B cell (primary cell): ENCODE measurements around the gene NTRK3. TPM values are rescaled to one million over a fixed set of nuclear protein-coding genes. Genes with fewer than 3 reads are reported as not detected.

Source experiments
- ATAC-seq: fragments of 200-7000 bp; cut with Tn5 transposase; one replicate; pipeline ENCODE4 v1.10.0; 2021; ENCODE audit warnings: low read depth, mild to moderate bottlenecking, moderate number of reproducible peaks, moderate library complexity
- CTCF ChIA-PET: fragments of 350-600 bp; sonication (Branson Sonifier 250); formaldehyde crosslinking; loops from one replicate; lab custom pipeline; 2021; ENCODE audit warnings: antibody characterized with exemption, inconsistent platforms; lab: Charles Lee
- POLR2A ChIA-PET: fragments of 350-600 bp; sonication (Branson Sonifier 250); formaldehyde crosslinking; loops from one replicate; lab custom pipeline; 2021; ENCODE audit warnings: antibody characterized with exemption; lab: Charles Lee
- DNase-seq: peaks from one replicate; pipeline ENCODE4 v3.0.0; 2013
- H2AFZ ChIP-seq: 2 replicates; pipeline ENCODE4 v1.6.1; 2012; ENCODE audit warnings: mild to moderate bottlenecking, low read depth, low read length; ENCODE audit not compliant: insufficient read depth, poor library complexity, severe bottlenecking
- H3K27ac ChIP-seq, 2 donors: 1 replicate in 1 of 2; 2 replicates in 1 of 2; pipeline ENCODE4 v1.5.1; 2012 to 2013; ENCODE audit warnings: low read length in 2 of 2, mild to moderate bottlenecking in 2 of 2, moderate library complexity in 1 of 2
- H3K27me3 ChIP-seq, 4 experiments: fragments of 200-600 bp in 1 of 4; sonication (generic) in 1 of 4; replicated peaks in 1 of 4; 1 replicate in 2 of 4; 2 replicates in 2 of 4; pipeline versions ENCODE4 v1.6.1 to v1.7.0; 2013 to 2016; ENCODE audit warnings: low read length in 3 of 4, mild to moderate bottlenecking in 2 of 4, mixed read lengths in 1 of 4, moderate library complexity in 1 of 4; ENCODE audit not compliant: insufficient read depth in 4 of 4, control insufficient read depth in 3 of 4; ENCODE audit errors: control extremely low read depth in 1 of 4
- H3K36me3 ChIP-seq, 2 experiments: replicated peaks in 1 of 2; 1 replicate in 1 of 2; 2 replicates in 1 of 2; pipeline versions ENCODE4 v1.6.1 to v1.7.1; 2013; ENCODE audit warnings: low read length in 1 of 2; ENCODE audit not compliant: insufficient read depth in 2 of 2, control insufficient read depth in 1 of 2; ENCODE audit errors: control extremely low read depth in 1 of 2, extremely low read depth in 1 of 2
- H3K4me1 ChIP-seq, 2 donors: fragments of 200-600 bp in 1 of 2; sonication (generic) in 1 of 2; 1 replicate in 1 of 2; 2 replicates in 1 of 2; pipeline versions ENCODE4 v1.5.1 to v1.6.1; 2013 to 2017; ENCODE audit warnings: low read length in 2 of 2; ENCODE audit not compliant: control insufficient read depth in 2 of 2, insufficient read depth in 2 of 2
- H3K4me2 ChIP-seq: replicated peaks from 2 replicates; pipeline ENCODE3; 2012; ENCODE audit warnings: mild to moderate bottlenecking, low read depth, low read length; ENCODE audit not compliant: poor library complexity, severe bottlenecking
- H3K4me3 ChIP-seq, 5 experiments: fragments of 200-600 bp in 1 of 5; sonication (generic) in 1 of 5; 1 replicate in 3 of 5; 2 replicates in 2 of 5; pipeline versions ENCODE4 v1.5.1 to v1.7.0; 2011 to 2016; ENCODE audit warnings: low read length in 4 of 5, mild to moderate bottlenecking in 4 of 5, low read depth in 2 of 5, control low read depth in 1 of 5, moderate library complexity in 1 of 5; ENCODE audit not compliant: insufficient read depth in 1 of 5; ENCODE audit errors: control extremely low read depth in 1 of 5, extremely low read depth in 1 of 5
- H3K79me2 ChIP-seq: fragments of 200-600 bp; sonication (generic); one replicate; pipeline ENCODE4 v1.6.0; 2016; ENCODE audit warnings: low read length; ENCODE audit not compliant: control insufficient read depth, insufficient read depth
- H3K9ac ChIP-seq: fragments of 200-600 bp; sonication (generic); 2 replicates; pipeline ENCODE4 v1.6.1; 2017; ENCODE audit warnings: mild to moderate bottlenecking, low read length, moderate library complexity
- H3K9me3 ChIP-seq, 3 donors: one replicate each; pipeline versions ENCODE4 v1.6.1 to v1.7.1; 2013; ENCODE audit warnings: low read length in 2 of 3; ENCODE audit not compliant: control insufficient read depth in 2 of 3, insufficient read depth in 1 of 3; ENCODE audit errors: control extremely low read depth in 1 of 3
- H4K20me1 ChIP-seq: 2 replicates; pipeline ENCODE4 v1.6.0; 2012; ENCODE audit warnings: mild to moderate bottlenecking, low read length; ENCODE audit not compliant: insufficient read depth, control insufficient read depth, poor library complexity, severe bottlenecking
- H3K27ac Mint-ChIP-seq: one replicate; pipeline ENCODE4 v1.8.0; 2021; ENCODE audit warnings: mixed read lengths
- H3K27me3 Mint-ChIP-seq: one replicate; pipeline ENCODE4 v1.8.0; 2021; ENCODE audit warnings: mixed read lengths
- H3K4me1 Mint-ChIP-seq: one replicate; pipeline ENCODE4 v1.8.0; 2021; ENCODE audit warnings: mixed read lengths
- H3K4me3 Mint-ChIP-seq: one replicate; pipeline ENCODE4 v1.8.0; 2021; ENCODE audit warnings: mixed read lengths
- H3K9me3 Mint-ChIP-seq: one replicate; pipeline ENCODE4 v1.8.0; 2022; ENCODE audit warnings: mixed read lengths; ENCODE audit not compliant: insufficient read depth
- CTCF ChIP-seq: fragments of 200-600 bp; IDR thresholded peaks from one replicate; pipeline ENCODE4 v1.8.0; 2022; ENCODE audit warnings: antibody characterized with exemption, mild to moderate bottlenecking
- EZH2 ChIP-seq: IDR thresholded peaks from 2 replicates; pipeline ENCODE4 v1.6.1; 2012; ENCODE audit warnings: borderline replicate concordance, low read depth, mild to moderate bottlenecking, moderate library complexity, low read length; ENCODE audit not compliant: insufficient read depth, poor library complexity, severe bottlenecking
- WGBS: methylation state at CpG from one replicate; pipeline ENCODE4 v1.1.5; 2013; ENCODE audit warnings: missing lambda C conversion rate; ENCODE audit not compliant: insufficient coverage; 5-methylcytosine and 5-hydroxymethylcytosine counted together
- intact Hi-C: fragments of 100-400 bp; cut with micrococcal nuclease; formaldehyde crosslinking; loops from one replicate; pipeline ENCODE4 v1.10.0; 2022
- polyA plus RNA-seq: library from polyadenylated mRNA; depleted of rRNA; stranded (reverse); fragments of >200 nt; gene quantifications from 2 replicates; pipeline ENCODE4 v1.2.3, GENCODE V29; 2012
- total RNA-seq, 2 donors: library from RNA; stranded (reverse); fragments of 120-200 nt in 1 of 2; gene quantifications; 1 replicate in 1 of 2; 2 replicates in 1 of 2; pipeline versions ENCODE4 v1.2.3 to v1.2.4, GENCODE V29; 2013 to 2022

The NTRK3 gene
- total and polyA plus RNA-seq, 2 donors (not counting 1 experiment from before 2014, with no cell fraction given), result not detected

- intact Hi-C loops, result no loop called here
- no peaks in the 10 kb centered on the region for H3K9me3 Mint-ChIP-seq
- no peak for ATAC-seq
- Histone ChIP-seq H3K36me3 (no peaks in the 10 kb centered on the region), H3K9ac (no peak overlapping the region), H3K27me3 (no peaks in the 10 kb centered on the region), H4K20me1 (no peaks in the 10 kb centered on the region), H3K4me3 (no peak overlapping the region), H3K4me2 (no peak overlapping the region), H2AFZ (no peak overlapping the region), H3K79me2 (no peaks in the 10 kb centered on the region), H3K9me3 (peaks cover 0 to 5% (median 0%) of the 10 kb centered on the region in 3 donors), H3K4me1 (no peaks in the 10 kb centered on the region), H3K27ac (no peak overlapping the region)
- H3K4me1 Mint-ChIP-seq, result no peaks in the 10 kb centered on the region
- no peak for DNase-seq
- no peak overlapping the region for H3K27ac Mint-ChIP-seq
- TF ChIP-seq CTCF, result no peak
- H3K27me3 Mint-ChIP-seq, result no peaks in the 10 kb centered on the region
- H3K4me3 Mint-ChIP-seq, result no peak overlapping the region
- ChIA-PET CTCF (no interaction called here), POLR2A (no interaction called here)
- 82% methylated on average over 3 of the region's 4 CpGs for WGBS
Measured at GRCh38 chr15:88147760-88148159, 108.8 kb downstream of the NTRK3 start.

GRCh38 chr15:88144921-88145653 lies 111.5 kb downstream of the NTRK3 start:
- peaks cover 2% of the 10 kb centered on the region for H3K9me3 Mint-ChIP-seq
- TF ChIP-seq CTCF (no peak), EZH2 (no peak)
- POLR2A ChIA-PET, result no interaction called here
- H3K9me3 ChIP-seq, result peaks cover 0 to 14% (median 0%) of the 10 kb centered on the region in 3 donors
- H3K27me3 ChIP-seq, result no peaks in the 10 kb centered on the region
- H4K20me1 ChIP-seq, result no peaks in the 10 kb centered on the region
- DNase-seq, result no peak
- H3K27me3 Mint-ChIP-seq, result no peaks in the 10 kb centered on the region
- H2AFZ ChIP-seq, result no peak overlapping the region
- WGBS, result 90% methylated on average over 5 of the region's 7 CpGs
- H3K4me3 Mint-ChIP-seq, result no peak overlapping the region
- H3K27ac Mint-ChIP-seq, result no peak overlapping the region
- CTCF ChIA-PET, result no interaction called here
- H3K27ac ChIP-seq, result no peak overlapping the region
- no peak for ATAC-seq
- H3K36me3 ChIP-seq, result no peaks in the 10 kb centered on the region
- no peaks in the 10 kb centered on the region for H3K4me1 ChIP-seq
- H3K4me2 ChIP-seq, result no peak overlapping the region
- no peaks in the 10 kb centered on the region for H3K4me1 Mint-ChIP-seq
- no peak overlapping the region for H3K4me3 ChIP-seq
- H3K9ac ChIP-seq, result no peak overlapping the region
- intact Hi-C loops, result no loop called here
- H3K79me2 ChIP-seq, result no peaks in the 10 kb centered on the region
